Fibroblast of lung (primary cell): ENCODE results near the gene ADRB2. TPM values are rescaled to one million over a fixed set of nuclear protein-coding genes. Genes with fewer than 3 reads are reported as not detected.

Experiments used
- DNase-seq, 2 donors: peaks; one replicate each; pipeline versions ENCODE4 v3.0.0 to v3.0.0-alpha.2; 2010; ENCODE audit warnings: low read depth in 2 of 2
- H2AFZ ChIP-seq: 2 replicates; pipeline ENCODE4 v1.5.1; 2012; ENCODE audit warnings: low read length, control low read depth, inconsistent platforms
- H3K27ac ChIP-seq: 2 replicates; pipeline ENCODE4 v1.5.1; 2011; ENCODE audit warnings: low read length, control low read depth; ENCODE audit not compliant: insufficient read depth
- H3K27me3 ChIP-seq: 2 replicates; pipeline ENCODE4 v1.5.1; 2011; ENCODE audit warnings: mild to moderate bottlenecking, low read length; ENCODE audit not compliant: control insufficient read depth, insufficient read depth
- H3K36me3 ChIP-seq: 2 replicates; pipeline ENCODE4 v1.5.1; 2011; ENCODE audit warnings: low read length; ENCODE audit not compliant: control insufficient read depth, insufficient read depth
- H3K4me1 ChIP-seq: 2 replicates; pipeline ENCODE4 v1.5.1; 2011; ENCODE audit warnings: low read length; ENCODE audit not compliant: control insufficient read depth, insufficient read depth; ENCODE audit errors: extremely low read depth
- H3K4me2 ChIP-seq: 2 replicates; pipeline ENCODE4 v1.5.1; 2011; ENCODE audit warnings: low read length, control low read depth; ENCODE audit not compliant: insufficient read depth; ENCODE audit errors: extremely low read depth
- H3K4me3 ChIP-seq, 4 experiments: fragments of 200-600 bp in 1 of 4; sonication (generic) in 1 of 4; replicated peaks in 1 of 4; 2 replicates each; pipeline ENCODE4 v1.5.1; 2011 to 2016; ENCODE audit warnings: low read length in 4 of 4, low read depth in 3 of 4, mild to moderate bottlenecking in 3 of 4, control low read depth in 2 of 4, inconsistent platforms in 1 of 4, mixed read lengths in 1 of 4; ENCODE audit not compliant: insufficient read depth in 1 of 4; ENCODE audit errors: control extremely low read depth in 1 of 4
- H3K79me2 ChIP-seq: 2 replicates; pipeline ENCODE4 v1.5.1; 2012; ENCODE audit warnings: mild to moderate bottlenecking, low read length, inconsistent platforms; ENCODE audit not compliant: control insufficient read depth, insufficient read depth
- H3K9ac ChIP-seq: 2 replicates; pipeline ENCODE4 v1.5.1; 2011; ENCODE audit warnings: mild to moderate bottlenecking, low read length, control low read depth; ENCODE audit not compliant: insufficient read depth
- H3K9me3 ChIP-seq: 2 replicates; pipeline ENCODE4 v1.5.1; 2012; ENCODE audit warnings: low read depth, low read length; ENCODE audit not compliant: control insufficient read depth, insufficient read depth
- H4K20me1 ChIP-seq: 2 replicates; pipeline ENCODE4 v1.5.1; 2011; ENCODE audit warnings: low read length; ENCODE audit not compliant: control insufficient read depth, insufficient read depth; ENCODE audit errors: extremely low read depth
- EZH2 ChIP-seq: IDR thresholded peaks from 2 replicates; pipeline ENCODE4 v1.5.1; 2012; ENCODE audit warnings: low read length, control low read depth, mild to moderate bottlenecking; ENCODE audit errors: missing control alignments
- polyA plus RNA-seq, 2 donors: library from polyadenylated mRNA; depleted of rRNA in 1 of 2; stranded (reverse) in 1 of 2; unstranded in 1 of 2; fragments of >200 nt; gene quantifications; 2 replicates each; pipeline ENCODE4 v1.2.1, GENCODE V29; 2011 to 2012; ENCODE audit warnings: missing spikeins in 1 of 2
- total RNA-seq: library from RNA; depleted of rRNA; stranded (reverse); fragments of >200 nt; gene quantifications from 2 replicates; pipeline ENCODE4 v1.2.1, GENCODE V29; 2014
- TF ChIP-seq, protein P1 (sequence below), 2 donors: IDR thresholded peaks in 1 of 2; conservative IDR thresholded peaks in 1 of 2; 1 replicate in 1 of 2; 2 replicates in 1 of 2; pipeline ENCODE4 v1.5.1; 2011 to 2012; ENCODE audit warnings: low read length in 2 of 2, control low read depth in 1 of 2, inconsistent platforms in 1 of 2, low read depth in 1 of 2, mild to moderate bottlenecking in 1 of 2

The ADRB2 gene
- total and polyA plus RNA-seq, 2 donors (not counting 1 experiment from before 2014, with no cell fraction given) = 0.60 to 4.5 TPM

DNA sequence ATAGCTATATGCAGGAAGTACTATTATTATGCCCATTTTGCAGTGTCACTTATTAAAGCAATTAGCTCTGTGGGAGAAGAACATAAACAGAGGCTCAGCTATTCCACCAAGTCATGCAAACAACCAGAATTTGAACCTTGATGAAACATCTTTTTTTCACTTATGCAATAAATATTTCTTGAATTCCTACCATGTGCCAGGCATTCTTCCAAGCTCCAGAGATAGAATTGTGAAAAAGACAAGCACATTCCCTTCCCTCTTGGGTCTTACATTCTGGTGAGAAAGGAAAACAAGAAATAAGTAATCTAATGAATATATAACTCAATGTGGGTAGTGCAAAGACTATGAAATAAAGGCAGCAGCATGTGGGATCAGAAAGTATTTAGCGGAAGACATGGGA, 32.1 kb upstream of the ADRB2 start:
- TF ChIP-seq EZH2 = no peak
- TF ChIP-seq, protein P1, sequence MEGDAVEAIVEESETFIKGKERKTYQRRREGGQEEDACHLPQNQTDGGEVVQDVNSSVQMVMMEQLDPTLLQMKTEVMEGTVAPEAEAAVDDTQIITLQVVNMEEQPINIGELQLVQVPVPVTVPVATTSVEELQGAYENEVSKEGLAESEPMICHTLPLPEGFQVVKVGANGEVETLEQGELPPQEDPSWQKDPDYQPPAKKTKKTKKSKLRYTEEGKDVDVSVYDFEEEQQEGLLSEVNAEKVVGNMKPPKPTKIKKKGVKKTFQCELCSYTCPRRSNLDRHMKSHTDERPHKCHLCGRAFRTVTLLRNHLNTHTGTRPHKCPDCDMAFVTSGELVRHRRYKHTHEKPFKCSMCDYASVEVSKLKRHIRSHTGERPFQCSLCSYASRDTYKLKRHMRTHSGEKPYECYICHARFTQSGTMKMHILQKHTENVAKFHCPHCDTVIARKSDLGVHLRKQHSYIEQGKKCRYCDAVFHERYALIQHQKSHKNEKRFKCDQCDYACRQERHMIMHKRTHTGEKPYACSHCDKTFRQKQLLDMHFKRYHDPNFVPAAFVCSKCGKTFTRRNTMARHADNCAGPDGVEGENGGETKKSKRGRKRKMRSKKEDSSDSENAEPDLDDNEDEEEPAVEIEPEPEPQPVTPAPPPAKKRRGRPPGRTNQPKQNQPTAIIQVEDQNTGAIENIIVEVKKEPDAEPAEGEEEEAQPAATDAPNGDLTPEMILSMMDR (conservative IDR thresholded peaks at IDR 0.05 in 1 of 2, IDR thresholded peaks at IDR 0.05 in 1 of 2; ENCODE audit: low read depth in 1 of 2, low read length in 2 of 2) = no peak
- Histone ChIP-seq H3K9me3 (no peaks in the 10 kb centered on the region), H3K79me2 (no peaks in the 10 kb centered on the region), H3K4me1 (no peaks in the 10 kb centered on the region), H3K27ac (no peak overlapping the region), H3K4me2 (no peak overlapping the region), H4K20me1 (no peaks in the 10 kb centered on the region), H3K4me3 (no peak overlapping the region), H3K9ac (no peak overlapping the region), H3K36me3 (no peaks in the 10 kb centered on the region), H3K27me3 (no peaks in the 10 kb centered on the region), H2AFZ (no peak overlapping the region)
- DNase-seq = peak in 1 of 2 donors; percentile 30

- Histone ChIP-seq H3K9ac (no peak overlapping the region), H3K4me2 (no peak overlapping the region), H3K79me2 (no peaks in the 10 kb centered on the region), H3K27ac (no peak overlapping the region), H3K9me3 (no peaks in the 10 kb centered on the region), H3K36me3 (no peaks in the 10 kb centered on the region), H3K27me3 (no peaks in the 10 kb centered on the region), H3K4me3 (no peak overlapping the region), H3K4me1 (no peaks in the 10 kb centered on the region), H2AFZ (no peak overlapping the region), H4K20me1 (no peaks in the 10 kb centered on the region)
- peak; percentile 28 to 82 for DNase-seq
- TF ChIP-seq EZH2 = no peak
- TF ChIP-seq, protein P1 (conservative IDR thresholded peaks at IDR 0.05 in 1 of 2, IDR thresholded peaks at IDR 0.05 in 1 of 2; ENCODE audit: low read depth in 1 of 2, low read length in 2 of 2) = no peak
Measured at GRCh38 chr5:148794729-148795561, 31.5 kb upstream of the ADRB2 start.

- TF ChIP-seq, protein P1 (conservative IDR thresholded peaks at IDR 0.05 in 1 of 2, IDR thresholded peaks at IDR 0.05 in 1 of 2; ENCODE audit: low read depth in 1 of 2, low read length in 2 of 2) = no peak
- no peak for TF ChIP-seq EZH2
- H3K4me3 ChIP-seq = no peak overlapping the region
- DNase-seq = no peak
Measured at GRCh38 chr5:148796936-148797335, 29.5 kb upstream of the ADRB2 start.

More at GRCh38 chr5:148796936-148797335, 29.5 kb upstream of the ADRB2 start:
- H3K27ac ChIP-seq = no peak overlapping the region
- no peaks in the 10 kb centered on the region for H4K20me1 ChIP-seq
- no peak overlapping the region for H2AFZ ChIP-seq
- no peaks in the 10 kb centered on the region for H3K27me3 ChIP-seq
- no peak overlapping the region for H3K9ac ChIP-seq
- no peaks in the 10 kb centered on the region for H3K9me3 ChIP-seq
- no peak overlapping the region for H3K4me2 ChIP-seq
- no peaks in the 10 kb centered on the region for H3K36me3 ChIP-seq
- no peaks in the 10 kb centered on the region for H3K4me1 ChIP-seq
- H3K79me2 ChIP-seq = no peaks in the 10 kb centered on the region
